GM21786 (cell line): ENCODE results near the gene ATP6V0C.
"Not testable (repeated sequence)": the region's sequence is repeated elsewhere in the genome, so short reads cannot be mapped to it uniquely, and the experiment has no call there.

Experiments used
- ATAC-seq: cut with Tn5 transposase; IDR thresholded peaks from one replicate; pipeline ENCODE4 v1.9.1; 2021; ENCODE audit not compliant: unreplicated experiment

ATP6V0C gene

GRCh38 chr16:2527071-2527783, 13.5 kb downstream of the ATP6V0C start:
- no peak for ATAC-seq

DNA sequence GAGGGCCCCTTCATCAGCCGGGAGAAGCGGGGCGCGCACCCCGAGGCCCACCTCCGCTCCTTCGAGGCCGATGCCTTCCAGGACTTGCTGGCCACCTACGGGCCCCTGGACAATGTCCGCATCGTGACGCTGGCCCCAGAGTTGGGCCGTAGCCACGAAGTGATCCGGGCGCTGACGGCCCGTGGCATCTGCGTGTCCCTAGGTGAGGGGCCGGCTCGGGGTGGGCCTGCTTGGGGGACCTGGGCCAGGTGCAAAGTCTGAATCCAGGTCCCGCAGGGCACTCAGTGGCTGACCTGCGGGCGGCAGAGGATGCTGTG, 14.0 kb downstream of the ATP6V0C start:
- no peak for ATAC-seq

DNA sequence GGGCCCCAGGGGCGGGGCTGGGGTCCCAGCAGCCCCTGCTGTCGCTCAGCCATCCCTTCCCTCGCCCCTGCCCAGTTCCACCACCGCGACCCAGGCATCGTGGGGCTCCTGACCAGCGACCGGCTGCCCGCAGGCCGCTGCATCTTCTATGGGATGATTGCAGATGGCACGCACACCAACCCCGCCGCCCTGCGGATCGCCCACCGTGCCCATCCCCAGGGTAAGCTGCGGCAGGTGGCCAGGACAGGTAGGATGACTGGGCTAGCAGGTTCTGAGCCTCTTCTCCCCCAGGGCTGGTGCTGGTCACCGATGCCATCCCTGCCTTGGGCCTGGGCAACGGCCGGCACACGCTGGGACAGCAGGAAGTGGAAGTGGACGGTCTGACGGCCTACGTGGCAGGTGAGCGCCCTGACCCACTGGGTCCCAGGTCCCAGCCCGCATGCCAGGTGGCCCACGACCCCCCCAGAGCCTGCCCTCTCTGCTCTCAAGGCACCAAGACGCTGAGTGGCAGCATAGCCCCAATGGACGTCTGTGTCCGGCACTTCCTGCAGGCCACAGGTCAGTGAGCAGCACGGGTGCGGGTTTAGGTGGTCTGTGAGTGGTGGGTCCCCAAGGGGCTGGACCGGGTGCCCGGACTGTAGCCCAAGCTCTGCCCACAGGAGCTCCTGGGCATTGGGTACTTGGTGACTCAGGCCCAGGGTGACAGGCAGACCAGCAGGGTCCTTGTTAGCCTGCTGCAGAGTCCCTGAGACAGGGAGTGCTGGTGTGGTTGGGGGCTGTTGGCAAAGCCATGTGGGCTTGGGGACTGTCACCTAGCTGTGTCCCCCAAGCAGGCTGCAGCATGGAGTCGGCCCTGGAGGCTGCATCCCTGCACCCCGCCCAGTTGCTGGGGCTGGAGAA, 14.7 kb downstream of the ATP6V0C start:
- ATAC-seq, result no peak

- ATAC-seq, result no peak
Observed at GRCh38 chr16:2529061-2529931, 15.5 kb downstream of the ATP6V0C start.

DNA sequence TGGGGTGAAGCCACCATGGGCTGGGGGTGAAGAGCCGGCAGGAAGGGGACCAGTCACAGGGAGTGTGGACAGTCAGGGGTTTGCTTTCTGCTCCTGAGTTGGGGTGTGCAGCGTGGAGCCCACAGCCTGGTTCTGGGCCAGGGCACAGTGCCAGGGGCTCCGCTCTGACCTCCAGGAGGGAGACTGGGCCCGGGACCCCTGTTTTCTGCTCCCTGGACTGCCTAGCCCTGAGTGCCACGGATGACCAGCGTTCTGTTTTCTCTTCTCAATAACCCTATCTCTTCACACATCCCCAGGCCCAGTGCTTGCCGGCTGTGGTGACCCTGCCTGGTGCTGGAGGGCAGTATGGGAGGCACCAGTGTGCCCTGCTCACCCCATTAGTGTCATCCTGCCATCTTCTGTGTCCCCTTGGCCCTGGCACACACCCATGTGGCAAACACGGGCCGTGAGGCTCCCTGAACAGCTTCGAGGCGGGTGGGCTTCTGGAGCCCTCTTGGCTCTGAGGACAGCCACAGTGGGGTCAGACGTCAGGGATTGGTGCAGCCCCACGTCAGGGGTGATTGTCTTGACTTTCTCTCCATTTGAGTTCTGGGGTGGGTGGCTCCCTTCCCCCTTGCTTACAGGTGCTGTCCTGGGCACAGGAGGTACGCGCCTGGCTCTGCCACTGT, 16.3 kb downstream of the ATP6V0C start:
- ATAC-seq, result no peak

GRCh38 chr16:2530629-2531318, 17.0 kb downstream of the ATP6V0C start:
- ATAC-seq, result no peak

DNA sequence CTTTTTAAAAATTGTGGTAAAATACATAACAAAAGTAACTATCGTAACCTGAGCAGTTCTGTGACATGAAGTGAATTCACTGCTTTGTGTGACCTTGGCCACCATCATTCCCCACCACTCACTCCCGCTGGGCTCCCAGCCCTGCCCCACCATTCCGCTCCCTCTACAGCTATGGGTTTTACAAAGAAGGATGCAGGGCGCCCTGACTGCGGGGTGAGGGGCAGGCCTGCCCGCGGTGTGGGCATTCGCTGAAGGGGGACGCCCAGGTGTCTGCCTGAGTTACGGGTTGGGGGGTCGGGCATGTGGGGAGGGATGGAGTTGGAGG, 17.6 kb downstream of the ATP6V0C start, which contains the start of gene CEMP1:
CEMP1 (minus strand) TSS at position 38 of the 325 bp plus-strand sequence. CDS start 335 bp downstream, outside the sequence.
- no peak for ATAC-seq

GRCh38 chr16:2531696-2532493, 18.1 kb downstream of the ATP6V0C start:
- peak; percentile 84 for ATAC-seq

GRCh38 chr16:2532494-2533141, 18.9 kb downstream of the ATP6V0C start:
- no peak for ATAC-seq

DNA sequence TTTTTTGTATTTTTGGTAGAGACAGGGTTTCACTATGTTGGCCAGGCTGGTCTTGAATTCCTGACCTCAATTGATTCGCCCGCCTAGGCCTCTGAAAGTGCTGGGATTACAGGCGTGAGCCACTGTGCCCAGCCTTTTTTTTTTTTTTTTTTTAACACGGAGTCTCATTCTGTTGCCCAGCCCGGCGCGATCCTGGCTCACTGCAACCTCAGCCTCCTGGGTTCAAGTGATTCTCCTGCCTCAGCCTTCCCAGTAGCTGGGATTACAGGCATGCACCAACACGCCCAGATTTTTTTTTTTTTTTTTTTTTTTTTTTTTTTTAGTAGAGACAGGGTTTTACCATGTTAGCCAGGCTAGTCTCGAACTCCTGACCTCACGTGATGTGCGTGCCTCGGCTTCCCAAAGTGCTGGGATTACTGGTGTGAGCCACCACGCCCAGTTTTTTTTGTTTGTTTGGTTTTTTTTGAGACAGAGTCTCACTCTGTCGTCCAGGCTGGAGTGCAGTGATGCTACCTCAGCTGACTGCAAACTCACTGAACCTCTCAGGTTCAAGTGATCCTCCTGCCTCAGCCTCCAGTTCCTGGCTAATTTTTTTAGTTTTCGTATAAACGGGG, 19.5 kb downstream of the ATP6V0C start:
- not testable (repeated sequence) for ATAC-seq

GRCh38 chr16:2533912-2534311, 20.2 kb downstream of the ATP6V0C start:
- ATAC-seq, result no peak

- not testable (repeated sequence) for ATAC-seq
Observed at GRCh38 chr16:2534335-2534734, 20.6 kb downstream of the ATP6V0C start.

- no peak for ATAC-seq
Observed at GRCh38 chr16:2535625-2536013, 21.9 kb downstream of the ATP6V0C start.

DNA sequence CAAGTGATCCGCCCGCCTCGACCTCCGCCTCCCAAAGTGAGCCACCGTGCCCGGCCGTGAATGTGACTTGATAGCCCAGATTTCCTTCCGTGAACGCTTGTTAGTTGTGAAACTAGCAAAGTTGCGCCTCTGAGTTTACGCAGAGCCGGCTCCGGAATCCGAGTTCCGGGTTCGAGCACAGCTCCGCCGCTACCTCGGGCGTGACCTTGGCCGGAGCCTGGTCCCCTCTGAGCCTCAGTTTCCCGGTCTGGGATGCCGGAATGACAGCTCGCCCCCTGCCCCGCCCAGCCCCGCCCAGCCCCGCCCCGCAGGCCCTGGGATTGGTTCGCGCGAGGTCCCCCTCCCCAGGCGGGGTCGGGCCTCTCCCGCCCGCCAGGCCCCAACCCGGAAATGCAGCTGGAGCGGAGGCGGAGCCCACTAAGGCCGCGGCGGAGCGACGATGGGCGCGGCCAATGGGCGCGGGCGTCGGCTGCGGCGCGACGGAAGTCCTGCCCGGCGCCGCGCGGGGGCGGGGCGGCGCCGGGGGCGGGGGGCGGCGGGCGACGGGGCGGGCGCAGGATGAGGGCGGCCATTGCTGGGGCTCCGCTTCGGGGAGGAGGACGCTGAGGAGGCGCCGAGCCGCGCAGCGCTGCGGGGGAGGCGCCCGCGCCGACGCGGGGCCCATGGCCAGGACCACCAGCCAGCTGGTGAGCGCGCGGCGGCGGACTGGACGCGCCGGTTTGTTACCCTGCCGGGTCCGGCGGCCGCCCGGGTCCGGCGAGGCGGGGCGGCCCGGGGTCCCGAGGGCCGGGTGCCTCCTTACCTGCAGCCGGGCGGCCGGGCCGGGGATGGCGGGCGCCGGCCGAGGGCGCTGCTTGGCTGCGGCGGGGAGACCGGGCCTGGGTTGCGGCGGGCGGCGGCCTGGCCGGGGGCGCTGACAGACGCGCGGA, 24.0 kb downstream of the ATP6V0C start, which contains the start of gene PDPK1:
PDPK1 (plus strand) TSS at position 571 of the 929 bp plus-strand sequence; CDS start at position 663, 92 bp downstream.
- ATAC-seq, result peak; percentile 80

DNA sequence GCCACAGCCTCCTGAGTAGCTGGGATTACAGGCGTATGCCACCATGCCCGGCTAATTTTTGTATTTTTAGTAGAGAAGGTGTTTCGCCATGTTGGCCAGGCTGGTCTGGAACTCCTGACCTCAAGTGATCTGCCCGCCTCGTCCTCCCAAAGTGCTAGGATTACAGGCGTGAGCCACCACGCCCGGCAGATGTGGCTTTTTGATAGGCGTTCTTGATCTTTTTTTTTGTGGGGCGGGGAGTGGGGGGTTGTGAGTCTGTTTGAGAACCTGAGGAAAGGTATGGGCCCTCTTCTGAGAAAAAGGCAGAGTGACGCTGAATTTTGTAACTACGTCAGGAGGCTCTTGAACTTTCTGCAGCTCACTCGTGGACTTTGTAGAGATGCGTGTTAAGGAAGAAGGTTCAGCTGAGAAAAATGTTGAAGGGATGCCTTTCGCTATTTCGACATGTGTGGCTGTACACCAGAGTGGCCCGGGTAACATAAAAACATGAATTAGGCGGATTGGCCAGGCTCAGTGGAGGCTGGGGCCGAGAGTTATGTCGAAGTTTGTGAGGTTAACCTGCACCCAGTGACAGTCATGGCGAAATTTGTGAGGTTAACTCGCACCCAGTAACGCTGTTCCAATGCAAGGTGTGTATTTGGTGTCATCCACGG, 25.6 kb downstream of the ATP6V0C start:
- ATAC-seq, result not testable (repeated sequence)

- ATAC-seq, result not testable (repeated sequence)
Observed at GRCh38 chr16:2539845-2540458, 26.2 kb downstream of the ATP6V0C start.
